Activated B cell treated with CpG ODN at 0.5 μM for 24 hours (primary cell): ENCODE measurements around the gene GPR135. TPM values are rescaled to one million over a fixed set of nuclear protein-coding genes. Genes with fewer than 3 reads are reported as not detected.
A peak's percentile ranks its signal among the peaks of the same experiment; 100 is the strongest.

ENCODE experiments used
- ATAC-seq: fragments of 200-7000 bp; cut with Tn5 transposase; one replicate; pipeline ENCODE4 v1.10.0; 2021; ENCODE audit warnings: low read depth, mild to moderate bottlenecking, moderate library complexity
- CTCF ChIA-PET: fragments of 350-600 bp; sonication (Branson Sonifier 250); formaldehyde crosslinking; loops from one replicate; lab custom pipeline; 2021; ENCODE audit warnings: antibody characterized with exemption; lab: Charles Lee
- POLR2A ChIA-PET: fragments of 350-600 bp; sonication (Branson Sonifier 250); formaldehyde crosslinking; loops from one replicate; lab custom pipeline; 2021; ENCODE audit warnings: antibody characterized with exemption; lab: Charles Lee
- DNase-seq: peaks from one replicate; pipeline ENCODE4 v3.0.0; 2022
- H3K27ac Mint-ChIP-seq: one replicate; pipeline ENCODE4 v1.8.0; 2020; ENCODE audit warnings: mixed read lengths
- H3K27me3 Mint-ChIP-seq: one replicate; pipeline ENCODE4 v1.8.0; 2021; ENCODE audit warnings: mixed read lengths
- H3K36me3 Mint-ChIP-seq: one replicate; pipeline ENCODE4 v1.8.0; 2021; ENCODE audit warnings: low read depth, mixed read lengths
- H3K4me1 Mint-ChIP-seq: one replicate; pipeline ENCODE4 v1.8.0; 2021; ENCODE audit warnings: mixed read lengths
- H3K4me3 Mint-ChIP-seq: one replicate; pipeline ENCODE4 v1.8.0; 2020; ENCODE audit warnings: mild to moderate bottlenecking, mixed read lengths
- H3K9me3 Mint-ChIP-seq: one replicate; pipeline ENCODE4 v1.8.0; 2020; ENCODE audit warnings: mixed read lengths
- intact Hi-C: fragments of 100-400 bp; cut with micrococcal nuclease; formaldehyde crosslinking; loops from one replicate; pipeline ENCODE4 v1.15.1; 2024
- total RNA-seq: library from RNA; stranded (reverse); gene quantifications from 2 replicates; pipeline ENCODE4 v1.2.3, GENCODE V29; 2022
- TF ChIP-seq, protein P1 (sequence below): fragments of 200-600 bp; IDR thresholded peaks from one replicate; pipeline ENCODE4 v1.8.0; 2022; ENCODE audit warnings: antibody characterized with exemption, mild to moderate bottlenecking

The GPR135 gene
- total RNA-seq, 1 donor from 2014 or later, result 1.5 TPM

GRCh38 chr14:59483363-59483762 lies 18.2 kb upstream of the GPR135 start:
- peaks cover 53% of the 10 kb centered on the region for H3K4me1 Mint-ChIP-seq
- peak overlapping the region; percentile 96 for H3K27ac Mint-ChIP-seq
- TF ChIP-seq, protein P1, sequence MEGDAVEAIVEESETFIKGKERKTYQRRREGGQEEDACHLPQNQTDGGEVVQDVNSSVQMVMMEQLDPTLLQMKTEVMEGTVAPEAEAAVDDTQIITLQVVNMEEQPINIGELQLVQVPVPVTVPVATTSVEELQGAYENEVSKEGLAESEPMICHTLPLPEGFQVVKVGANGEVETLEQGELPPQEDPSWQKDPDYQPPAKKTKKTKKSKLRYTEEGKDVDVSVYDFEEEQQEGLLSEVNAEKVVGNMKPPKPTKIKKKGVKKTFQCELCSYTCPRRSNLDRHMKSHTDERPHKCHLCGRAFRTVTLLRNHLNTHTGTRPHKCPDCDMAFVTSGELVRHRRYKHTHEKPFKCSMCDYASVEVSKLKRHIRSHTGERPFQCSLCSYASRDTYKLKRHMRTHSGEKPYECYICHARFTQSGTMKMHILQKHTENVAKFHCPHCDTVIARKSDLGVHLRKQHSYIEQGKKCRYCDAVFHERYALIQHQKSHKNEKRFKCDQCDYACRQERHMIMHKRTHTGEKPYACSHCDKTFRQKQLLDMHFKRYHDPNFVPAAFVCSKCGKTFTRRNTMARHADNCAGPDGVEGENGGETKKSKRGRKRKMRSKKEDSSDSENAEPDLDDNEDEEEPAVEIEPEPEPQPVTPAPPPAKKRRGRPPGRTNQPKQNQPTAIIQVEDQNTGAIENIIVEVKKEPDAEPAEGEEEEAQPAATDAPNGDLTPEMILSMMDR, result no peak
- H3K36me3 Mint-ChIP-seq, result peaks cover 14% of the 10 kb centered on the region
- H3K27me3 Mint-ChIP-seq, result no peaks in the 10 kb centered on the region
- DNase-seq, result no peak
- no peak for ATAC-seq
- intact Hi-C loops, result loop anchor here (1.0 to 10.0 kb wide), 7 partner anchors 481 to 1271 kb away; partner anchors contain the start of genes DACT1, DHRS7 and PSMA3
- CTCF ChIA-PET, result interaction anchor here (1.2 to 2.3 kb wide), 5 partner anchors 18 to 700 kb away, joined by 3 to 9 read pairs (median 8); partner anchors contain the start of genes CCDC175 and GPR135
- peak overlapping the region; percentile 98 for H3K4me3 Mint-ChIP-seq
- H3K9me3 Mint-ChIP-seq, result no peaks in the 10 kb centered on the region
- POLR2A ChIA-PET, result interaction anchor here (1.4 to 1.7 kb wide), 4 partner anchors 10 to 765 kb away, joined by 3 to 13 read pairs (median 8); partner anchors contain the start of genes GPR135 and PPM1A

DNA sequence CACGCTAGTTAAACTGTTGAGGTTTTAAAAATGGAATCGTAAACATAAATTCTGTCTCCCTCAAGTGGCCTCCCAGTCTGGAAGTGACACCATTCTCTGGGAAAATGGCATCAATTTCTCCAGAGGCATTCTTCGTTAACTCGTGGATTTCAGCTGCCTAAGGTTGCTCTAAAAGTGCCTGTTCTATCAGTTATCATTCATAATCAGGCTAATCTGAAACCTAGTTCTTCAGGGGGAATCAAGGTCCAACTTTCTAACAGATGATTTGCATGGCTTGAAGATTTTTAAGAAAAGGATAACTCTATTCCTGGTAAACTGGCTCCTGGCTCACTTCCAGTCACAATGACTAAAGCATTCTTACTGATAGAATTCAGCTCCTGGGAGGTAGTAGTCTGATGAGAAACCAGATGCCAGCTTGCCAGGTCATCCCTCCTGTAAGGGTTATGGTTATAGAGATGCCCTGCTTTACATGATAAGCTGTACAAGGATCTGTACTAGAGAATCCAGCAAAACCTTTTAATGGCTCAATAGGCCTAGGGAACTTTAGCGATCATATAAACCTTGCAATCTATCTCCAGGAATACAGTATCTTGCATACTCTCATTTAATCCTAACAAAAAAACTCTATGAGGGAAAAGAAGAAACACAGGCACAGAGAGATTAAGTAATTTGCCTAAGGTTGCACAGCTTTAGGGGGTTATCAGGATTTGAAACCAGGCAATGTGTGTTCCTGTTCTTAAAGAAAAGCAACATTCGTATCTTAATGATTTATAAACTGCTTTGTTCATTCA lies 17.6 kb upstream of the GPR135 start:
- intact Hi-C loops, result loop anchor here (1.0 to 10.0 kb wide), 7 partner anchors 482 to 1272 kb away; partner anchors contain the start of genes DACT1, DHRS7 and PSMA3
- H3K27ac Mint-ChIP-seq, result peak overlapping the region; percentile 96
- peaks cover 50% of the 10 kb centered on the region for H3K4me1 Mint-ChIP-seq
- DNase-seq (no peak), ATAC-seq (no peak)
- peaks cover 12% of the 10 kb centered on the region for H3K36me3 Mint-ChIP-seq
- TF ChIP-seq, protein P1, result no peak
- no peaks in the 10 kb centered on the region for H3K27me3 Mint-ChIP-seq
- ChIA-PET CTCF (interaction anchor here (1.2 to 2.3 kb wide), 3 partner anchors 20 to 699 kb away, joined by 3 to 8 read pairs (median 4); partner anchors contain the start of gene CCDC175), POLR2A (interaction anchor here (1.7 kb wide), 1 partner anchor 297 kb away, joined by 3 read pairs; no protein-coding TSS in a partner anchor)
- H3K4me3 Mint-ChIP-seq, result peak overlapping the region; percentile 98
- no peaks in the 10 kb centered on the region for H3K9me3 Mint-ChIP-seq

DNA sequence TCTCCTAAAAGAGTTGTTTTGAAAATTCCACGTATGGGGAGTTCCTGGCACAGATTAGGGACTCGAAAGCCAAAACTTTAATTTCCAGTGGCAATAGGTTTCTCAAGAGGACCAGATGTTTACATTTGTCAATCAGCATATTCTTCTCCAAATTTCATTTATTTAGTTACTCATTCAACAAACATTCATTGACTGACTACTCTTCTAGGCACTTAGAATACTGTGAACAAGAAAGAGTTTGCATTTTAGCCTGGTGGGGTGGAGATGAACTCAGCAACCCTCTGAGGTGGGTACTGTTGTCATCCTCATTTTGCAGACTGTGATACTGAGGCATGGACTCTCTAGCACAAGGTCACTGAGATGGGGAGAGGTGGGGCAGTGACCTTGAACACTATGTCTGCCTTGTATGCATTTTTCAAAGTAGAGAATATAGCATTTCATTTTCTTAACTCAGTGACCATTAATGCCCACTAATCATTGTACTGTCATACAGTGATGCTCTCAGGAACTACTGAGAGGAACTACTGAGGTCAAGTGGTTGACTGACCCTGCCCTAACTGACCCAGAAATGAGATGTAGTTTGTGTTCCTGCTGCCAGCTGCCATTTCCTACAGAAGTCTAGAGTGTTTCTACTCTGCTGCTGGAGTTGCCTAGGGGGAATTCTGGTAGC lies 16.8 kb upstream of the GPR135 start:
- CTCF ChIA-PET, result interaction anchor here (1.5 kb wide), 1 partner anchor 95 kb away, joined by 4 read pairs; the partner anchor contains the start of gene CCDC175
- POLR2A ChIA-PET, result no interaction called here
- peaks cover 12% of the 10 kb centered on the region for H3K36me3 Mint-ChIP-seq
- H3K9me3 Mint-ChIP-seq, result no peaks in the 10 kb centered on the region
- DNase-seq, result no peak
- H3K4me1 Mint-ChIP-seq, result peaks cover 50% of the 10 kb centered on the region
- TF ChIP-seq, protein P1, result no peak
- no peak for ATAC-seq
- H3K27ac Mint-ChIP-seq, result peak overlapping the region; percentile 7
- H3K4me3 Mint-ChIP-seq, result peak overlapping the region; percentile 98
- H3K27me3 Mint-ChIP-seq, result no peaks in the 10 kb centered on the region
- intact Hi-C loops, result loop anchor here (5.0 to 10.0 kb wide), 6 partner anchors 483 to 1273 kb away; partner anchors contain the start of genes DACT1, DHRS7 and PSMA3

DNA sequence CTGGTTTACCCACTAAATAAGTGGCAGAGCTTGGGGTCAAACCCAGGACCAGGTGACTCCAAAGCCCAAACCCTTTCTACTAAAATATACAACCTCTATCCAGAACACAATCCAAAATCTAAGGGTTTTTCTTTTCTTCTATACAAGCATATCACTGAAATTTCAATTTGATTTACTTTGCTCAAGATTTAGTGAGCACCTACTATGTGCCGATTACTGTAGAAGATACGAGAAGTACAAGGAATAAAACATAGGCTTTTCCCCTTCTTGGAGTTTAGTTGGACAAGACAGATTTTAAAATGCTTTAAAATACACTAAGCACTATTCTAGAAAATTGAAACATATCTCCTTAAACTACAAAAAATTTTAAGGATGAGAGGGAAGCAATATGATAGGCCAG lies 16.2 kb upstream of the GPR135 start:
- DNase-seq, result no peak
- Mint-ChIP-seq H3K4me3 (peak overlapping the region; percentile 16), H3K9me3 (no peaks in the 10 kb centered on the region), H3K27me3 (no peaks in the 10 kb centered on the region), H3K36me3 (peaks cover 17% of the 10 kb centered on the region), H3K4me1 (peaks cover 50% of the 10 kb centered on the region), H3K27ac (no peak overlapping the region)
- CTCF ChIA-PET, result no interaction called here
- POLR2A ChIA-PET, result no interaction called here
- TF ChIP-seq, protein P1, result no peak
- no peak for ATAC-seq
- intact Hi-C loops, result loop anchor here (5.0 to 10.0 kb wide), 6 partner anchors 483 to 1273 kb away; partner anchors contain the start of genes DACT1, DHRS7 and PSMA3
